H9 (cell line): Measurements from ENCODE around the gene SEPTIN2. TPM values are rescaled to one million over a fixed set of nuclear protein-coding genes. Genes with fewer than 3 reads are reported as not detected.

Experiments used
- DNase-seq: peaks from one replicate; pipeline ENCODE4 v3.0.0-alpha.2; 2017
- H2AFZ ChIP-seq: one replicate; pipeline ENCODE4 v1.6.1; 2013; ENCODE audit warnings: mild to moderate bottlenecking, low read length, control low read depth, moderate library complexity
- H2AK5ac ChIP-seq: 2 replicates; pipeline ENCODE4 v1.6.1; 2013; ENCODE audit warnings: low read length, control low read depth, mixed read lengths; ENCODE audit not compliant: insufficient read length
- H2BK120ac ChIP-seq: one replicate; pipeline ENCODE4 v1.6.1; 2013; ENCODE audit warnings: low read depth, mild to moderate bottlenecking, low read length, control low read depth, inconsistent platforms; ENCODE audit not compliant: poor library complexity, severe bottlenecking
- H2BK12ac ChIP-seq: 2 replicates; pipeline ENCODE4 v1.6.1; 2013; ENCODE audit warnings: low read length, control low read depth, mixed read lengths, low read depth; ENCODE audit not compliant: insufficient read length
- H2BK15ac ChIP-seq: 2 replicates; pipeline ENCODE4 v1.6.1; 2013; ENCODE audit warnings: low read depth, low read length, control low read depth
- H2BK20ac ChIP-seq: one replicate; pipeline ENCODE4 v1.6.1; 2013; ENCODE audit warnings: low read depth, mild to moderate bottlenecking, low read length, control low read depth, inconsistent platforms; ENCODE audit not compliant: poor library complexity, severe bottlenecking
- H2BK5ac ChIP-seq: 2 replicates; pipeline ENCODE4 v1.6.1; 2013; ENCODE audit warnings: low read length, control low read depth, mixed read lengths; ENCODE audit not compliant: insufficient read length
- H3K14ac ChIP-seq: 2 replicates; pipeline ENCODE4 v1.6.1; 2013; ENCODE audit warnings: low read length, control low read depth; ENCODE audit not compliant: insufficient read depth
- H3K18ac ChIP-seq: 2 replicates; pipeline ENCODE4 v1.6.1; 2013; ENCODE audit warnings: low read depth, mild to moderate bottlenecking, mixed read lengths, low read length, control low read depth; ENCODE audit not compliant: insufficient read length
- H3K23ac ChIP-seq: 2 replicates; pipeline ENCODE4 v1.6.1; 2013; ENCODE audit warnings: low read length, control low read depth, mixed read lengths, low read depth; ENCODE audit not compliant: insufficient read length
- H3K23me2 ChIP-seq: 2 replicates; pipeline ENCODE4 v1.6.1; 2013; ENCODE audit warnings: low read depth, mild to moderate bottlenecking, mixed read lengths, low read length, control low read depth; ENCODE audit not compliant: insufficient read length, poor library complexity, severe bottlenecking
- H3K27ac ChIP-seq: 2 replicates; pipeline ENCODE4 v1.5.1; 2013; ENCODE audit warnings: low read length, control low read depth, mixed read lengths, low read depth; ENCODE audit not compliant: insufficient read length
- H3K27me3 ChIP-seq: 2 replicates; pipeline ENCODE4 v1.6.1; 2013; ENCODE audit warnings: low read length, control low read depth, inconsistent platforms; ENCODE audit not compliant: insufficient read depth
- H3K4ac ChIP-seq: 2 replicates; pipeline ENCODE4 v1.6.1; 2013; ENCODE audit warnings: low read depth, mild to moderate bottlenecking, control low read depth, inconsistent platforms, low read length, moderate library complexity
- H3K4me1 ChIP-seq: 2 replicates; pipeline ENCODE4 v1.6.1; 2013; ENCODE audit warnings: low read length, control low read depth, inconsistent platforms; ENCODE audit not compliant: insufficient read depth
- H3K4me2 ChIP-seq: 2 replicates; pipeline ENCODE4 v1.6.1; 2013; ENCODE audit warnings: low read length, control low read depth, mixed read lengths; ENCODE audit not compliant: insufficient read length, insufficient read depth
- H3K56ac ChIP-seq: 2 replicates; pipeline ENCODE4 v1.6.1; 2013; ENCODE audit warnings: low read depth, mild to moderate bottlenecking, mixed read lengths, low read length, control low read depth; ENCODE audit not compliant: insufficient read length
- H3K79me1 ChIP-seq: 2 replicates; pipeline ENCODE4 v1.6.1; 2013; ENCODE audit warnings: low read depth, mild to moderate bottlenecking, moderate library complexity, low read length, control low read depth, inconsistent platforms; ENCODE audit not compliant: insufficient read depth, poor library complexity, severe bottlenecking
- H3K79me2 ChIP-seq: 2 replicates; pipeline ENCODE4 v1.6.1; 2013; ENCODE audit warnings: low read length, control low read depth, inconsistent platforms; ENCODE audit not compliant: insufficient read depth
- H3K9ac ChIP-seq: 2 replicates; pipeline ENCODE4 v1.6.1; 2013; ENCODE audit warnings: low read length, control low read depth, mixed read lengths; ENCODE audit not compliant: insufficient read length; ENCODE audit errors: extremely low read depth
- H3K9me3 ChIP-seq: one replicate; pipeline ENCODE4 v1.6.1; 2013; ENCODE audit warnings: low read depth, low read length, inconsistent platforms; ENCODE audit not compliant: control insufficient read depth
- H3T11ph ChIP-seq: one replicate; pipeline ENCODE4 v1.6.1; 2013; ENCODE audit warnings: mild to moderate bottlenecking, low read length, control low read depth, inconsistent platforms
- H4K20me1 ChIP-seq: one replicate; pipeline ENCODE4 v1.6.1; 2013; ENCODE audit not compliant: control insufficient read depth, insufficient read length, insufficient read depth
- H4K5ac ChIP-seq: 2 replicates; pipeline ENCODE4 v1.6.1; 2013; ENCODE audit warnings: low read depth, mild to moderate bottlenecking, mixed read lengths, low read length, control low read depth; ENCODE audit not compliant: insufficient read length
- H4K8ac ChIP-seq: replicated peaks from 2 replicates; pipeline ENCODE4 v1.6.1; 2013; ENCODE audit warnings: low read length, control low read depth, mixed read lengths, low read depth; ENCODE audit not compliant: insufficient read length
- H4K91ac ChIP-seq: 2 replicates; pipeline ENCODE4 v1.6.1; 2013; ENCODE audit warnings: low read depth, mild to moderate bottlenecking, moderate library complexity, mixed read lengths, low read length, control low read depth; ENCODE audit not compliant: insufficient read length
- H3K27ac Mint-ChIP-seq, 3 experiments: 2 replicates in 2 of 3; 3 replicates in 1 of 3; pipeline ENCODE4 v1.8.0; 2020 to 2021; ENCODE audit warnings: mixed read lengths in 3 of 3, mild to moderate bottlenecking in 1 of 3, moderate library complexity in 1 of 3
- H3K27me3 Mint-ChIP-seq: 2 replicates; pipeline ENCODE4 v1.8.0; 2021; ENCODE audit warnings: low read depth, mild to moderate bottlenecking, moderate library complexity, mixed read lengths
- H3K36me3 Mint-ChIP-seq, 3 experiments: 2 replicates in 2 of 3; 3 replicates in 1 of 3; pipeline ENCODE4 v1.8.0; 2020 to 2021; ENCODE audit warnings: low read depth in 3 of 3, mixed read lengths in 3 of 3; ENCODE audit not compliant: insufficient read depth in 1 of 3
- H3K4me1 Mint-ChIP-seq, 2 experiments: 2 replicates each; pipeline ENCODE4 v1.8.0; 2020; ENCODE audit warnings: mixed read lengths in 2 of 2
- H3K4me3 Mint-ChIP-seq, 2 experiments: 2 replicates in 1 of 2; 3 replicates in 1 of 2; pipeline ENCODE4 v1.8.0; 2020 to 2021; ENCODE audit warnings: mild to moderate bottlenecking in 2 of 2, mixed read lengths in 2 of 2, moderate library complexity in 1 of 2
- H3K9me3 Mint-ChIP-seq, 2 experiments: 2 replicates in 1 of 2; 3 replicates in 1 of 2; pipeline ENCODE4 v1.8.0; 2020; ENCODE audit warnings: mild to moderate bottlenecking in 2 of 2, mixed read lengths in 2 of 2, moderate library complexity in 1 of 2
- WGBS: extraction: QIAGEN DNeasy Blood & Tissue Kit; methylation state at CpG from one replicate; pipeline ENCODE4 v1.1.7; 2013; ENCODE audit warnings: missing lambda C conversion rate, low lambda C conversion rate, mixed read lengths; ENCODE audit not compliant: insufficient read length; ENCODE audit errors: extremely low coverage; 5-methylcytosine and 5-hydroxymethylcytosine counted together
- total RNA-seq: library from RNA; stranded (reverse); gene quantifications from 2 replicates; pipeline ENCODE4 v1.2.1, GENCODE V29; 2021
- TF ChIP-seq, protein P1 (sequence below): fragments of 200-600 bp; sonication (generic); conservative IDR thresholded peaks from 3 replicates; pipeline ENCODE4 v1.8.0; 2021; ENCODE audit warnings: antibody characterized with exemption, mild to moderate bottlenecking

Gene SEPTIN2
- total RNA-seq, 1 experiment from 2014 or later, result 385 TPM

DNA sequence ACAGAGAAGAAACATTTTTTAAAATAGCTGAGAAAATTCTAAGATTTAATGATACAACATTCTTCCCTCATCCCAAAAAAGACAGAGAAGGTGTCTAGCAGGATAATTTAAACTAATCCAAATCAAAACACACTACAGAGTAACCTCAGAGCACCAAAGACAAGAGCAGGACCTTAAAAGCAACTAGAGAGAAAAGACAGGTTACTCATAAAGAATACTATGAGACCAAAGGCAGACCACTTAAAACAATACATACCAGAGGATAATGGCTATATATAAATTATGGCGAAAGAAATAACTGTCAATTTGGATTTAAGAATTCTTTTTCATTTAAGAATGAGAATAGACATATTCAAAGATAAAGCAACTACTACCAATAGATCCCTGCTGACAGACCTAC, 40.2 kb upstream of the SEPTIN2 start:
- Histone ChIP-seq H3K56ac (no peak overlapping the region), H3K23me2 (peaks cover 6% of the 10 kb centered on the region), H2BK12ac (no peak overlapping the region), H3K4me2 (no peak overlapping the region), H2BK5ac (no peak overlapping the region), H2BK20ac (no peak overlapping the region), H2BK15ac (no peak overlapping the region), H2BK120ac (no peak overlapping the region), H4K91ac (no peak overlapping the region), H3K4me1 (peaks cover 3% of the 10 kb centered on the region; the same call in 1 of the 2 replicates), H3K4ac (no peak overlapping the region), H3K9ac (no peak overlapping the region), H2AK5ac (no peak overlapping the region), H4K5ac (no peak overlapping the region), H3K27ac (no peak overlapping the region), H3K14ac (no peak overlapping the region), H3K9me3 (no peaks in the 10 kb centered on the region), H3T11ph (no peak overlapping the region), H2AFZ (no peak overlapping the region), H4K8ac (no peak overlapping the region), H3K18ac (no peak overlapping the region), H3K27me3 (no peaks in the 10 kb centered on the region), H3K79me1 (peaks cover 11% of the 10 kb centered on the region), H3K79me2 (peaks cover 12% of the 10 kb centered on the region; the same call in 1 of the 2 replicates), H3K23ac (no peak overlapping the region), H4K20me1 (peaks cover 2% of the 10 kb centered on the region)
- no CpG with 5 or more reads among the region's 1 CpG for WGBS
- TF ChIP-seq, protein P1, sequence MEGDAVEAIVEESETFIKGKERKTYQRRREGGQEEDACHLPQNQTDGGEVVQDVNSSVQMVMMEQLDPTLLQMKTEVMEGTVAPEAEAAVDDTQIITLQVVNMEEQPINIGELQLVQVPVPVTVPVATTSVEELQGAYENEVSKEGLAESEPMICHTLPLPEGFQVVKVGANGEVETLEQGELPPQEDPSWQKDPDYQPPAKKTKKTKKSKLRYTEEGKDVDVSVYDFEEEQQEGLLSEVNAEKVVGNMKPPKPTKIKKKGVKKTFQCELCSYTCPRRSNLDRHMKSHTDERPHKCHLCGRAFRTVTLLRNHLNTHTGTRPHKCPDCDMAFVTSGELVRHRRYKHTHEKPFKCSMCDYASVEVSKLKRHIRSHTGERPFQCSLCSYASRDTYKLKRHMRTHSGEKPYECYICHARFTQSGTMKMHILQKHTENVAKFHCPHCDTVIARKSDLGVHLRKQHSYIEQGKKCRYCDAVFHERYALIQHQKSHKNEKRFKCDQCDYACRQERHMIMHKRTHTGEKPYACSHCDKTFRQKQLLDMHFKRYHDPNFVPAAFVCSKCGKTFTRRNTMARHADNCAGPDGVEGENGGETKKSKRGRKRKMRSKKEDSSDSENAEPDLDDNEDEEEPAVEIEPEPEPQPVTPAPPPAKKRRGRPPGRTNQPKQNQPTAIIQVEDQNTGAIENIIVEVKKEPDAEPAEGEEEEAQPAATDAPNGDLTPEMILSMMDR, result no peak
- no peaks in the 10 kb centered on the region for H3K27me3 Mint-ChIP-seq
- no peak overlapping the region for H3K27ac Mint-ChIP-seq
- peaks cover 33 to 38% of the 10 kb centered on the region in 2 experiments for H3K4me1 Mint-ChIP-seq
- H3K4me3 Mint-ChIP-seq, result no peak overlapping the region
- no peak for DNase-seq
- H3K9me3 Mint-ChIP-seq, result no peaks in the 10 kb centered on the region; a peak in 1 of 5 replicates
- no peaks in the 10 kb centered on the region; a peak in 1 of 7 replicates for H3K36me3 Mint-ChIP-seq
